K562 (cell line): Measurements from ENCODE around the gene COQ4. TPM values are rescaled to one million over a fixed set of nuclear protein-coding genes. Genes with fewer than 3 reads are reported as not detected.
A peak's percentile ranks its signal among the peaks of the same experiment; 100 is the strongest.

Source experiments
- ARID1B ChIP-seq: fragments of 450-650 bp; IDR thresholded peaks from 2 replicates; pipeline ENCODE4 v1.6.1; 2016; ENCODE audit warnings: antibody characterized with exemption, mild to moderate bottlenecking, inconsistent platforms
- EP300 ChIP-seq: IDR thresholded peaks from 2 replicates; pipeline ENCODE4 v1.6.1; 2012; ENCODE audit warnings: low read length, improper control_type of control experiment
- HEY1 ChIP-seq: fragments of 250-450 bp; sonication (Bioruptor Pico); IDR thresholded peaks from 2 replicates; pipeline ENCODE4 v1.5.0; 2020; ENCODE audit warnings: mild to moderate bottlenecking, moderate library complexity, borderline replicate concordance
- JUNB ChIP-seq: fragments of 450-650 bp; formaldehyde crosslinking; conservative IDR thresholded peaks from 2 replicates; pipeline ENCODE4 v1.4.0; 2020; ENCODE audit warnings: mild to moderate bottlenecking
- MXI1 ChIP-seq: IDR thresholded peaks from 2 replicates; pipeline ENCODE4 v1.6.1; 2011; ENCODE audit warnings: low read depth, mild to moderate bottlenecking, improper control_type of control experiment, low read length
- MYC ChIP-seq, 2 experiments: fragments of 250-450 bp in 1 of 2; sonication (Bioruptor Pico) in 1 of 2; IDR thresholded peaks; 2 replicates each; pipeline versions ENCODE4 v1.5.1 to v1.6.1; 2012 to 2021; ENCODE audit warnings: low read depth in 2 of 2, borderline replicate concordance in 1 of 2, improper control_type of control experiment in 1 of 2, low read length in 1 of 2, mild to moderate bottlenecking in 1 of 2, moderate library complexity in 1 of 2
- NR4A1 ChIP-seq, 2 experiments: fragments of 250-450 bp in 1 of 2; fragments of 450-650 bp in 1 of 2; sonication (Bioruptor Pico) in 1 of 2; IDR thresholded peaks; 2 replicates each; pipeline versions ENCODE4 v1.4.0 to v1.6.1; 2016 to 2020; ENCODE audit warnings: mild to moderate bottlenecking in 2 of 2, missing compliant biosample characterization in 1 of 2, missing genetic modification characterization in 1 of 2, moderate library complexity in 1 of 2
- RBBP5 ChIP-seq: fragments of 200-600 bp; sonication (generic); IDR thresholded peaks from 2 replicates; pipeline ENCODE4 v1.6.1; 2012; ENCODE audit warnings: borderline replicate concordance, mild to moderate bottlenecking, low read length, control low read depth, inconsistent platforms; ENCODE audit not compliant: insufficient read depth, poor library complexity, severe bottlenecking
- SMAD4 ChIP-seq: fragments of 250-450 bp; sonication (Bioruptor Pico); conservative IDR thresholded peaks from 2 replicates; pipeline ENCODE4 v1.8.0; 2021; ENCODE audit warnings: inconsistent platforms, mild to moderate bottlenecking, moderate library complexity
- SMARCB1 ChIP-seq: IDR thresholded peaks from 2 replicates; pipeline ENCODE4 v1.6.1; 2011; ENCODE audit warnings: improper control_type of control experiment, low read depth; ENCODE audit not compliant: insufficient read length
- SP2 ChIP-seq: IDR thresholded peaks from 2 replicates; pipeline ENCODE4 v1.6.1; 2011; ENCODE audit warnings: mild to moderate bottlenecking, low read depth, low read length, moderate library complexity; ENCODE audit not compliant: poor library complexity, severe bottlenecking; ENCODE audit errors: extremely low read depth
- TAL1 ChIP-seq: fragments of 450-650 bp; IDR thresholded peaks from 2 replicates; pipeline ENCODE4 v1.6.1; 2016; ENCODE audit warnings: mild to moderate bottlenecking
- YY1 ChIP-seq, 3 experiments: IDR thresholded peaks; 2 replicates each; pipeline ENCODE4 v1.6.1; 2011; ENCODE audit warnings: low read length in 2 of 3, mild to moderate bottlenecking in 2 of 3, moderate library complexity in 2 of 3, borderline replicate concordance in 1 of 3, control low read depth in 1 of 3, low read depth in 1 of 3; ENCODE audit not compliant: insufficient read depth in 3 of 3, insufficient replicate concordance in 2 of 3, control insufficient read depth in 1 of 3, insufficient read length in 1 of 3; ENCODE audit errors: extremely low read depth in 1 of 3
- ZNF311 ChIP-seq: fragments of 250-450 bp; sonication (Bioruptor Pico); IDR thresholded peaks from 2 replicates; pipeline ENCODE4 v1.4.0; 2020; ENCODE audit warnings: mild to moderate bottlenecking, moderate library complexity
- polyA plus RNA-seq, 8 experiments: library from polyadenylated mRNA; depleted of rRNA in 4 of 8; stranded (reverse) in 5 of 8; unstranded in 3 of 8; fragments of >200 nt; fragmentation: Nextera tagmentation in 2 of 8; fragmentation: Illumina TruSeq in 1 of 8; extraction: Ambion mirVana in 2 of 8; extraction: Trizol in 1 of 8; gene quantifications; 2 replicates each; pipeline versions ENCODE4 v1.2.1 to v1.2.3, GENCODE V29; 2011 to 2014; ENCODE audit warnings: inconsistent platforms in 1 of 8, missing spikeins in 1 of 8
- total RNA-seq, 7 experiments: library from RNA; depleted of rRNA in 6 of 7; stranded (reverse); fragments of >200 nt in 6 of 7; fragmentation: Illumina TruSeq in 2 of 7; extraction: Trizol in 2 of 7; gene quantifications; 2 replicates each; pipeline versions ENCODE4 v1.2.1 to v1.2.3, GENCODE V29; 2011 to 2021; ENCODE audit warnings: low replicate concordance in 1 of 7
- TF ChIP-seq, protein P1 (sequence below): fragments of 150-350 bp; conservative IDR thresholded peaks from 2 replicates; pipeline ENCODE4 v1.6.1; 2014; ENCODE audit warnings: low read length
- TF ChIP-seq, protein P2 (sequence below): sonication (generic); formaldehyde crosslinking; IDR thresholded peaks from 2 replicates; pipeline ENCODE4 v1.8.1; 2023; ENCODE audit warnings: mild to moderate bottlenecking, missing genetic modification reagents, moderate library complexity
- TF ChIP-seq, protein P3 (sequence below): fragments of 450-650 bp; IDR thresholded peaks from 2 replicates; pipeline ENCODE4 v1.6.1; 2016; ENCODE audit warnings: missing biosample characterization, missing genetic modification characterization
- TF ChIP-seq, protein P4 (sequence below): fragments of 450-650 bp; IDR thresholded peaks from one replicate; pipeline ENCODE4 v1.6.1; 2018; ENCODE audit warnings: mild to moderate bottlenecking, moderate library complexity; ENCODE audit not compliant: partially characterized antibody

The COQ4 gene
- total and polyA plus RNA-seq, 9 of the 15 experiments (the other 6 are each of a cell fraction or from before 2014, with no cell fraction given), result 9.1 to 135 (median 67.2) TPM

- TF ChIP-seq, protein P1, sequence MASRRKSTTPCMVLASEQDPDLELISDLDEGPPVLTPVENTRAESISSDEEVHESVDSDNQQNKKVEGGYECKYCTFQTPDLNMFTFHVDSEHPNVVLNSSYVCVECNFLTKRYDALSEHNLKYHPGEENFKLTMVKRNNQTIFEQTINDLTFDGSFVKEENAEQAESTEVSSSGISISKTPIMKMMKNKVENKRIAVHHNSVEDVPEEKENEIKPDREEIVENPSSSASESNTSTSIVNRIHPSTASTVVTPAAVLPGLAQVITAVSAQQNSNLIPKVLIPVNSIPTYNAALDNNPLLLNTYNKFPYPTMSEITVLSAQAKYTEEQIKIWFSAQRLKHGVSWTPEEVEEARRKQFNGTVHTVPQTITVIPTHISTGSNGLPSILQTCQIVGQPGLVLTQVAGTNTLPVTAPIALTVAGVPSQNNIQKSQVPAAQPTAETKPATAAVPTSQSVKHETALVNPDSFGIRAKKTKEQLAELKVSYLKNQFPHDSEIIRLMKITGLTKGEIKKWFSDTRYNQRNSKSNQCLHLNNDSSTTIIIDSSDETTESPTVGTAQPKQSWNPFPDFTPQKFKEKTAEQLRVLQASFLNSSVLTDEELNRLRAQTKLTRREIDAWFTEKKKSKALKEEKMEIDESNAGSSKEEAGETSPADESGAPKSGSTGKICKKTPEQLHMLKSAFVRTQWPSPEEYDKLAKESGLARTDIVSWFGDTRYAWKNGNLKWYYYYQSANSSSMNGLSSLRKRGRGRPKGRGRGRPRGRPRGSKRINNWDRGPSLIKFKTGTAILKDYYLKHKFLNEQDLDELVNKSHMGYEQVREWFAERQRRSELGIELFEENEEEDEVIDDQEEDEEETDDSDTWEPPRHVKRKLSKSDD, result no peak; the same call in 1 of the 2 replicates
- TF ChIP-seq MXI1, result peak; percentile 96
- TF ChIP-seq JUNB (CRISPR knock-in tag), result peak; percentile 5; the same call in 1 of the 2 replicates
- no peak for TF ChIP-seq SMARCB1
- TF ChIP-seq ARID1B, result no peak
- peak; percentile 5 for TF ChIP-seq SP2
- TF ChIP-seq, protein P2, sequence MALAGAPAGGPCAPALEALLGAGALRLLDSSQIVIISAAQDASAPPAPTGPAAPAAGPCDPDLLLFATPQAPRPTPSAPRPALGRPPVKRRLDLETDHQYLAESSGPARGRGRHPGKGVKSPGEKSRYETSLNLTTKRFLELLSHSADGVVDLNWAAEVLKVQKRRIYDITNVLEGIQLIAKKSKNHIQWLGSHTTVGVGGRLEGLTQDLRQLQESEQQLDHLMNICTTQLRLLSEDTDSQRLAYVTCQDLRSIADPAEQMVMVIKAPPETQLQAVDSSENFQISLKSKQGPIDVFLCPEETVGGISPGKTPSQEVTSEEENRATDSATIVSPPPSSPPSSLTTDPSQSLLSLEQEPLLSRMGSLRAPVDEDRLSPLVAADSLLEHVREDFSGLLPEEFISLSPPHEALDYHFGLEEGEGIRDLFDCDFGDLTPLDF (CRISPR knock-in tag), result peak; percentile 11; the same call in 1 of the 2 replicates
- TF ChIP-seq EP300, result 0 out of 2 replicates have a peak, but pooled peaks have one; percentile 6
- TF ChIP-seq RBBP5, result peak; percentile 77
- TF ChIP-seq, protein P3, sequence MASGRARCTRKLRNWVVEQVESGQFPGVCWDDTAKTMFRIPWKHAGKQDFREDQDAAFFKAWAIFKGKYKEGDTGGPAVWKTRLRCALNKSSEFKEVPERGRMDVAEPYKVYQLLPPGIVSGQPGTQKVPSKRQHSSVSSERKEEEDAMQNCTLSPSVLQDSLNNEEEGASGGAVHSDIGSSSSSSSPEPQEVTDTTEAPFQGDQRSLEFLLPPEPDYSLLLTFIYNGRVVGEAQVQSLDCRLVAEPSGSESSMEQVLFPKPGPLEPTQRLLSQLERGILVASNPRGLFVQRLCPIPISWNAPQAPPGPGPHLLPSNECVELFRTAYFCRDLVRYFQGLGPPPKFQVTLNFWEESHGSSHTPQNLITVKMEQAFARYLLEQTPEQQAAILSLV (tag), result no peak
- TF ChIP-seq HEY1, result no peak
- peak; percentile 20 for TF ChIP-seq SMAD4 (CRISPR knock-in tag)
- TF ChIP-seq, protein P4, sequence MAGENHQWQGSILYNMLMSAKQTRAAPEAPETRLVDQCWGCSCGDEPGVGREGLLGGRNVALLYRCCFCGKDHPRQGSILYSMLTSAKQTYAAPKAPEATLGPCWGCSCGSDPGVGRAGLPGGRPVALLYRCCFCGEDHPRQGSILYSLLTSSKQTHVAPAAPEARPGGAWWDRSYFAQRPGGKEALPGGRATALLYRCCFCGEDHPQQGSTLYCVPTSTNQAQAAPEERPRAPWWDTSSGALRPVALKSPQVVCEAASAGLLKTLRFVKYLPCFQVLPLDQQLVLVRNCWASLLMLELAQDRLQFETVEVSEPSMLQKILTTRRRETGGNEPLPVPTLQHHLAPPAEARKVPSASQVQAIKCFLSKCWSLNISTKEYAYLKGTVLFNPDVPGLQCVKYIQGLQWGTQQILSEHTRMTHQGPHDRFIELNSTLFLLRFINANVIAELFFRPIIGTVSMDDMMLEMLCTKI, result no peak
- peak in 1 of 3 experiments; percentile 62 for TF ChIP-seq YY1 (IDR thresholded peaks at IDR 0.05; ENCODE audit: borderline replicate concordance in 1 of 3, control insufficient read depth in 1 of 3, extremely low read depth in 1 of 3, insufficient read depth in 3 of 3, insufficient read length in 1 of 3, insufficient replicate concordance in 2 of 3, low read depth in 1 of 3, low read length in 2 of 3)
- TF ChIP-seq TAL1, result no peak
- peak; percentile 87 for TF ChIP-seq MYC (IDR thresholded peaks at IDR 0.05; ENCODE audit: low read depth, low read length)
- TF ChIP-seq MYC (CRISPR knock-in tag; IDR thresholded peaks at IDR 0.05; ENCODE audit: borderline replicate concordance, low read depth), result peak; percentile 67; the same call in 1 of the 2 replicates
- no peak for TF ChIP-seq ZNF311 (CRISPR knock-in tag)
- peak; percentile 88; the same call in 1 of the 2 replicates for TF ChIP-seq NR4A1 (CRISPR knock-in tag; IDR thresholded peaks at IDR 0.05)
- TF ChIP-seq NR4A1 (tag; IDR thresholded peaks at IDR 0.05), result peak; percentile 46; the same call in 1 of the 2 replicates
Measured at GRCh38 chr9:128276008-128276573, 46.5 kb upstream of the COQ4 start, which contains the start of gene SWI5 (continued).
